ENCODE measurements around the gene SRPRB.
"Not testable (repeated sequence)": the region's sequence is repeated elsewhere in the genome, so short reads cannot be mapped to it uniquely, and the experiment has no call there.

SRPRB gene

GRCh38 chr3:133777807-133778568 is 27.6 kb upstream of the SRPRB start:
- in situ Hi-C loops (cut with MboI; ENCODE audit: low pct_unique_long_range_greater_than_20kb, low sequenced_read_pairs, unreplicated experiment): no loop called here
- DNase-seq (ENCODE audit: low spot score): no peak

GRCh38 chr3:133779626-133780203 is 25.9 kb upstream of the SRPRB start:
- no peak for TF ChIP-seq CTCF (IDR thresholded peaks at IDR 0.05; ENCODE audit: extremely low read depth, insufficient read depth, missing control alignments)
- in situ Hi-C loops (cut with MboI; ENCODE audit: low pct_unique_long_range_greater_than_20kb, low sequenced_read_pairs, unreplicated experiment): no loop called here
- no peak for DNase-seq (ENCODE audit: low spot score)

More at GRCh38 chr3:133777807-133778568, 27.6 kb upstream of the SRPRB start:
- no peak for TF ChIP-seq CTCF (IDR thresholded peaks at IDR 0.05; ENCODE audit: extremely low read depth, insufficient read depth, missing control alignments)

- in situ Hi-C loops (cut with MboI; ENCODE audit: low pct_unique_long_range_greater_than_20kb, low sequenced_read_pairs, unreplicated experiment); DNase-seq (ENCODE audit: low spot score): not testable (repeated sequence)
These were observed 24.9 kb upstream of the SRPRB start for GRCh38 chr3:133780756-133781155.

- TF ChIP-seq CTCF (IDR thresholded peaks at IDR 0.05; ENCODE audit: extremely low read depth, insufficient read depth, missing control alignments): no peak
- in situ Hi-C loops (cut with MboI; ENCODE audit: low pct_unique_long_range_greater_than_20kb, low sequenced_read_pairs, unreplicated experiment): no loop called here
- DNase-seq (ENCODE audit: low spot score): no peak
These were observed 24.0 kb upstream of the SRPRB start for GRCh38 chr3:133781570-133781969.

GRCh38 chr3:133782454-133782853 is 23.2 kb upstream of the SRPRB start:
- in situ Hi-C loops (cut with MboI; ENCODE audit: low pct_unique_long_range_greater_than_20kb, low sequenced_read_pairs, unreplicated experiment): no loop called here
- DNase-seq (ENCODE audit: low spot score): no peak

GRCh38 chr3:133783762-133784161 is 21.9 kb upstream of the SRPRB start:
- no peak for DNase-seq (ENCODE audit: low spot score)
- in situ Hi-C loops (cut with MboI; ENCODE audit: low pct_unique_long_range_greater_than_20kb, low sequenced_read_pairs, unreplicated experiment): no loop called here
- TF ChIP-seq CTCF (IDR thresholded peaks at IDR 0.05; ENCODE audit: extremely low read depth, insufficient read depth, missing control alignments): no peak

More at GRCh38 chr3:133782454-133782853, 23.2 kb upstream of the SRPRB start:
- no peak for TF ChIP-seq CTCF (IDR thresholded peaks at IDR 0.05; ENCODE audit: extremely low read depth, insufficient read depth, missing control alignments)

- DNase-seq (ENCODE audit: low spot score): no peak
- in situ Hi-C loops (cut with MboI; ENCODE audit: low pct_unique_long_range_greater_than_20kb, low sequenced_read_pairs, unreplicated experiment): no loop called here
- TF ChIP-seq CTCF (IDR thresholded peaks at IDR 0.05; ENCODE audit: extremely low read depth, insufficient read depth, missing control alignments): no peak
These were observed 17.6 kb upstream of the SRPRB start for GRCh38 chr3:133788024-133788423.
